IPS-11a (cell line): ENCODE measurements around the gene FEN1.

ENCODE experiments used
- H3K4me3 ChIP-seq: one replicate; pipeline ENCODE4 v1.5.1; 2013; ENCODE audit warnings: low read depth, low read length, control low read depth

FEN1 gene

DNA sequence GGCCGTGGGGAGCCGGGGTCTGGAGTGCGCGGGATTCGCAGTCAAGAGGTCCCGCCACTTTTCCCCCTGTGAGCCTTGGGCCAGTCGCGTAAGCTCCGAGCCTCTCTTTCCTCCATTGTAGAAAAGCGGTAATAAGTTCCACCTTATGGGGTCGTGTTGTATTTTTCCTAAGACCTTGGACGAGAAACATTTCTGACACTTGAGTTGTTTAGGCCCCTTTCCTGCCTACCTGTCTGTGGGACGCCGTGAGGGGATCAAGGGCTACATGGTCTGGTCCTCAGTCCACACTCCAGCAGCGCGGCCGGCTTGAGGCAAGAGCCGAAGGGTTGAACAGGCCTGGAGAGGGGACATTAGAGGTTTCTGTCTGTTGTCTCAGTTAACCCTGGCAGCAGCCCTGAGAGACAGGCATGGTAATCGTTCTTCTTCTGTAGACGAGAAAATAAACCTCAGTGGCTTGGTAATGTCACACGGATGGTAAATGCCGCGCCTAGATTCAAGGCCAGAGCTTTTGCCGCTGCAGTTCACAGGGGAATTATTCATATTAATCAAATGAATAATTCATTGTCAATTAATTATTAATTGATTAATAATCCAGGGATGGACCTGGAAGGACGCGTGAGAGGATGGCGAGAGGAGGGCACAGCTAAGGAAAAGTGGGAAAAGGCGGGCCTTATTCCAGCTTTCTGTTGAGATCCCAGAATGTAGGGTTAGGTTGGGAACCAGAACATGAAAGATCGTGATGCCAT is 545 bp downstream of the FEN1 start:
- peak overlapping the region; percentile 81 for H3K4me3 ChIP-seq

- peak overlapping the region; percentile 81 for H3K4me3 ChIP-seq
Measured at GRCh38 chr11:61793829-61794204, 1.1 kb downstream of the FEN1 start.

DNA sequence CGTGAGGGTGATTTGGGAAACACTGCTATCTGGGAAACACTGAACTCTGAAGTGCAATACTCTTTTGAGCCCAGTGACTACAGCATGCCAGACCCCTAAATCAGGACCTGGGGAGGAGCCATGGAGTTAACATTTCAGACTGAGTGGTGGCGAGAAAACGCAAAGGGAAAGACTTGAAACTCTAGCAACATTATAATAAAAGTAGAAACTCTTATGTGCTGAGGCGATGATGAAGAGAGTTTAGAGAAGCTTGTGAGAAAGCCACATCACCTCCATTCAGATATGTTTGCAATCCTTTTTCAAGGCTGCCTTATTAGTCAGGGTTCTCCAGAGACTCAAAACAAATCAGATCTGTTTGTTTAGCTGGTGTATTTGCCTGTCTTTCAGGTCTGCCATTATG is 1.9 kb downstream of the FEN1 start:
- H3K4me3 ChIP-seq = no peak overlapping the region

GRCh38 chr11:61795459-61795858 is 2.7 kb downstream of the FEN1 start:
- H3K4me3 ChIP-seq = no peak overlapping the region

GRCh38 chr11:61795876-61796526 is 3.3 kb downstream of the FEN1 start:
- no peak overlapping the region for H3K4me3 ChIP-seq

GRCh38 chr11:61797263-61797944 is 4.7 kb downstream of the FEN1 start:
- no peak overlapping the region for H3K4me3 ChIP-seq

DNA sequence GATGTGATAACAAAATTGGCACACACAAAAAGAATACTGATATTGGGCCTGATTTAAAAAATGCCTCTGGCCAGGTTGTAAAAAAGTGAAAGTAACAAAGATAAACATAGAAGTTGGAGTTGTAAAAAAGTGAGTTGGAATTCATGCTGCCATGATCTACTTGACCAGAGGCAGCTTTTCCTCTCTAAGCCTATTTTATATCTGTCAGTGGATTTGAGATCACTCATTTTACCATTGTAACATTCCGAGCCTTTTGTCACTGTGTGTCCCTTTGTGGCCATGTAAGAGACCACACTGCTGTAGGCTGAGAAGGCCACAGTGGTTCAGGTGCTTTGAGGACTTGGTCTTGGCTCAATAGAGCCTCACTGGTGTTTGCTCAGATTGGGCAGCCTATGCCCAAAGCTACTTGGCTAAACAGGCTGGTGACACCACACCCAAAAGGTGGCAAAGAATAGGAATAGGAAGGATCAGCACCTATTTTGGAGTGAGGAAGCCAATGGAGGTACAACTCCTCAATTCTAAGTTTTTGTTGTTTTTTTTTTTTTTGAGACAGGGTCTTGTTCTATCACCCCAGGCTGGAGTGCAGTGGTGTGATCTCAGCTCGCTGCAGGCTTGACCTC is 7.1 kb downstream of the FEN1 start:
- H3K4me3 ChIP-seq = no peak overlapping the region

DNA sequence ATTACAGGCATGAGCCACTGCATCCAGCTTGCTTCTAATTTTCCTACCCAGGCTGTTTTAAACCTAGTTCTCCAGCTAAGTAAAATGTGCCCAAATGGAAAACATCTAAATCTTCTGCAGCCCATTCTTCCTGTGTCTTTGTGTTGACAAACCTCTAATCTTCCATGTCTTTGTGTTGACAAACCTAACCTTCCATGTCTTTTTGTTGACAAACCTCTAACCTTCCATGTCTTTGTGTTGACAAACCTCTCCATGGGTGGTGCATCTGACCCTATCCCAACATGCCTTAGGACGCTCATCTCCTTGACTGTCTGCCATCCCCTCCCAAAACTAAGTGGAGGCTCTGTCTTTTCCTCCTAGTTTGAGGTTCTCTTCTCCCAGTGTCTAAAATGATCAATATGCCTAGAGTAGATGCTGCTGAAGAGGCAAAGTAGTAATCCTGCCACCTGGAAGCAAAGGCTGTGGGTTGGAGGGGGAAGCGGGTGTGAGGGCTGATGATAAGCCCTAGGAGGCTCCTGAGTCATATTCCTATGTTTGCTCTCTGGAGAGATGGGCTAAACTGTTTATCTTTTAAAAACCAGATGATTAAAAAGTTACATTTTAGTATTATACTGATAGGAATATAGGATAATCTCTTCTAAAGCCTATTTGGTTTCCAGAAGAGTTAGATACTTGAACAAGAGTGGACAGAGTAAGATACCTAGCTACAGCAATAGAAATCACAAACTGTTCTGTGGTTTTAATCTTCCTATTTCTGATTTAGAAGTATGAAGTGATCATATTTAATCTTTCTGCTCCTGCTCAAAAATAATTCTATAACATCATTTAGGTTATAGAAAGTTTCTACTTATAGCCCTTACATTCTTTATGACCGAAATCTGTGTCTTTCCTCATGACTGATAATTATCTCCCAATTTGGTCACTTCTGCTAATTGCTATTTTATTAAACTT is 7.9 kb downstream of the FEN1 start:
- H3K4me3 ChIP-seq = no peak overlapping the region

DNA sequence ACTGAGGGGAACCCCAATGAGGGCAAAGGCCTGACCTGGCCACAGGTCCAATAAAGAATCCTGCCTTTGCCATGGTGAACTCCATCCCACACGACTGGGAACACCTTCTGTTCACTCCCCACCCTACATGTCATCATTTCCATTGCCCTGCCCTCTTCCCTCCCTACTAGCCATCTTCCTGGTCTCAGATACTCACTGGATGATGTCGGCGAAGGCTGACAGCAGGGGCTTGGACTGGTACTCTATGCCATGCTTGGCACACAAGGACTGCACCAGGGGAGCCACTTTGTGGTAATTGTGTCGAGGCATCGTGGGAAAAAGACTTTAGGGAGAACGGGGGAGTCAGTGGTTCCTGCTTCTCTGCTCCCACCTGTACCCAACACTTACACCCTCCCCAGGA is 9.9 kb downstream of the FEN1 start:
- no peak overlapping the region for H3K4me3 ChIP-seq

- no peak overlapping the region for H3K4me3 ChIP-seq
Measured at GRCh38 chr11:61803889-61804647, 11.4 kb downstream of the FEN1 start.

GRCh38 chr11:61805146-61805545 is 12.4 kb downstream of the FEN1 start:
- H3K4me3 ChIP-seq = peak overlapping the region; percentile 4

GRCh38 chr11:61806785-61807184 is 14.1 kb downstream of the FEN1 start:
- no peak overlapping the region for H3K4me3 ChIP-seq

- H3K4me3 ChIP-seq = no peak overlapping the region
Measured at GRCh38 chr11:61810671-61811175, 18.0 kb downstream of the FEN1 start.

GRCh38 chr11:61811831-61812230 is 19.1 kb downstream of the FEN1 start:
- no peak overlapping the region for H3K4me3 ChIP-seq

- no peak overlapping the region for H3K4me3 ChIP-seq
Measured at GRCh38 chr11:61812736-61813411, 20.2 kb downstream of the FEN1 start.

GRCh38 chr11:61814247-61814957 is 21.7 kb downstream of the FEN1 start:
- peak overlapping the region; percentile 10 for H3K4me3 ChIP-seq

- peak overlapping the region; percentile 91 for H3K4me3 ChIP-seq
Measured at GRCh38 chr11:61814958-61815789, 22.5 kb downstream of the FEN1 start.
